ENCODE measurements around the gene INO80B.
A peak's percentile ranks its signal among the peaks of the same experiment; 100 is the strongest.

The INO80B gene

DNA sequence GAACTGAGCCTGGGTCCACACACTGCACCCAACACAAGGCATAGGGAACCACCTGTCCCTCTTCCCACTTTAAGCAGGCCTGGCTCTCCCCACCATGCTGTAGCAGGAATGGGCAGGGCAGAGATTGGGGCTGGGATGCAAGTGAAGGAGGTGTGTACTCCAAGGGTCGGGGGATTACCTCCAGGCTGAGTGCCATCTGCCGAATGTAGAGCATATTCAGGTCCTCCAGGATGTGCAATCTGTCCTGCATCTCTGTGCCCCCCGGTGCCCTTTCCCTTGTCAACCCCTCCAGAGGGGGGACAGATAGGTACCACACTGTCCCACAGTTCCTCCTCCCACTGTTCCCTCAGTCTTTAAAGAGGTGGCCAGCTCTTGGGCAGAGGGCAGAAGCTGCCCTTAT, 15.5 kb upstream of the INO80B start:
- H3K27ac ChIP-seq: peak overlapping the region; percentile 93
- TF ChIP-seq, protein P1, sequence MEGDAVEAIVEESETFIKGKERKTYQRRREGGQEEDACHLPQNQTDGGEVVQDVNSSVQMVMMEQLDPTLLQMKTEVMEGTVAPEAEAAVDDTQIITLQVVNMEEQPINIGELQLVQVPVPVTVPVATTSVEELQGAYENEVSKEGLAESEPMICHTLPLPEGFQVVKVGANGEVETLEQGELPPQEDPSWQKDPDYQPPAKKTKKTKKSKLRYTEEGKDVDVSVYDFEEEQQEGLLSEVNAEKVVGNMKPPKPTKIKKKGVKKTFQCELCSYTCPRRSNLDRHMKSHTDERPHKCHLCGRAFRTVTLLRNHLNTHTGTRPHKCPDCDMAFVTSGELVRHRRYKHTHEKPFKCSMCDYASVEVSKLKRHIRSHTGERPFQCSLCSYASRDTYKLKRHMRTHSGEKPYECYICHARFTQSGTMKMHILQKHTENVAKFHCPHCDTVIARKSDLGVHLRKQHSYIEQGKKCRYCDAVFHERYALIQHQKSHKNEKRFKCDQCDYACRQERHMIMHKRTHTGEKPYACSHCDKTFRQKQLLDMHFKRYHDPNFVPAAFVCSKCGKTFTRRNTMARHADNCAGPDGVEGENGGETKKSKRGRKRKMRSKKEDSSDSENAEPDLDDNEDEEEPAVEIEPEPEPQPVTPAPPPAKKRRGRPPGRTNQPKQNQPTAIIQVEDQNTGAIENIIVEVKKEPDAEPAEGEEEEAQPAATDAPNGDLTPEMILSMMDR (conservative IDR thresholded peaks at IDR 0.05): no peak

DNA sequence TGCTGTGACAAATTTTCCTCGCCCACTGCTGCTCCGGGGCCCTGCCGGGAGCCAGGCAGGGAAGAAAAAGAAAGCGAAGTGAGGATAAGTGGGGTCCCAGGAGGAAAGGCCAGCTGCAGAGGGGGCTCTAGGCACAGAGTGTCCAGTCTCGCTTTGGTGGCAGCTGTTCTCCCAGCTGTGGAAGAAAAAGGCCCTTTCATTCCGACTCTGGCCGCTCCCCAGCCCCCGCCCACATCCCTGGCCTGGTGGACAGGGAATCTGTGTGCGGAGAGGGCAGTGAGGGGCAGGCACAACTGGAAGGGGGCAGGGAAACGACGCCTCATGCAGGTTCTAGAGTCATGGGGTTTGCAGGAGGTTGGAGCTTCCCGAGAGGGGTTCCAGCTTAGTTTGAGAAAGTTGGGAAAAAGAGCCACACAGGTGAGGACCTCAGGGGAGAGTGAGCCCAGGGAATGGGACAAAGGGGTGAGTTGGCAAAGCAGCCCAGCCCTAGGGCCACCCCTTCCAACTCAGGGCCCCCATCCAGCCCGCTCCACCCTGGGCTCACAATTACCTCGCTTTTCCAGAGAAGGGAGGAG, 15.0 kb upstream of the INO80B start:
- H3K27ac ChIP-seq: peak overlapping the region; percentile 93

DNA sequence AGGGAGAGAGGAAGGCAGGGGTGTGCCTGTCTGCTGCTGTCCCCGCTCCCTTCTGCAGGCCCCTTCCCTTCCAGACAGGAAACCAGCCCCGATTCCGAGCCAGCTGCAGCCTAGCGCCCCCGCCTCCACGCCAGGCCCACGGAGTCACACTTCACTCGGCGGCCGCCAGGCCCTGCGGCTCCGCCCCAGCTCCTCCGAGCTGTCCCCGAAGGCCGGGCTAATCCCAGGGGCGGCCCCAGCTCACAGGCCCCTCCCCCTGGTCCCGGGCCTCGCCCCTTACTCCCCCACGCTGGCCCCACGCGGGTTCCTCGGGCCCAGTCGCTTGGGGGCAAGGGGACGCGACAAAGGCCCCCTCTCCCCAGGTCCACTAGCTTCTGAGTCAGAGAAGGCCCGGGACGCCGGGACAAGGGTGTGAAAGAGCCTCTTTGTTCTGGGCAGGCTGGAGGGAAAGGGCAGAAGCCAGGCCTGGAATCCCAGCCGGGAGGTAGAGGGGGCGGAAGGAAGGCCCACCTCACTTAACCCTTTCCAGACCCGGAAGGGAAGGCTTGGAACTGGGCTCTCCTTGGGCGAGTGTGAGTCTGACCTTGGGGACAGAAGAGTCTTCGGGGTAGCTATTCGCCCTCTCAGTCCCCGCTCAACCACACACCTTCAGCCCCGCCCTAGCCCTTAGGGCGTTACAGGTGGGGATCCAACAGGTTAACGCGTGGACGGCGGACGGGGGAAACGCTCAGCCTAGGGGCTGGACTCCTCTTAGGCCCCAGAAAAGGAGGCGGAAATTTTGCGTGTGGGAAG, 14.3 kb upstream of the INO80B start:
- TF ChIP-seq, protein P1 (conservative IDR thresholded peaks at IDR 0.05): peak; percentile 31; the same call in 1 of the 2 replicates
- peak overlapping the region; percentile 93 for H3K27ac ChIP-seq

More for the DNA sequence above, 15.0 kb upstream of the INO80B start:
- TF ChIP-seq, protein P1 (conservative IDR thresholded peaks at IDR 0.05): no peak

DNA sequence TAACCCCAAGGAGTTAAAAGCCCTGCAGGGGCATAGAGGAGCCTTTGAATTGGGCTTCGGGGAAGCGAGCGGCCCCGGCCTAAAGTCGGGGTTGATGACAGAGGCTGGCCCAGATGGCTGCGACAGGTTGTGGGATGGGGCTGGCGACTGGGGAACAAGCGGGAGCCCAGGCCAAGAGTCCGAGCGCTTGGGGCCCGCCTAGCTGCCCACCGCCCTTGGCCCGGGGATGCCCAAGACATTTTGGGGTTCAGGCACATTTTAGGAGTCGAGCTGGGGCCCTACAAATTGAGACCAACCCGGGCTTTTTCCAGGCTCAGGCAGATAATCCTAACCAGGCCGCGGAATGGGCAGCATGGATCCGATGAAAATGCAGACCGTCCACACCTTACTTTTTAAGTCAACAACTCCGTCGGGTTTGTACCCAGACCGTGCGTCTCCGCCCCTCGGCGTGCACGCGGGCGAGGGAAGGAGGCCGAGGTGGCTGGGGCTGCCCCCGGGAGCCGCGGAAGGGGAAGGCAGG, 13.7 kb upstream of the INO80B start:
- H3K27ac ChIP-seq: peak overlapping the region; percentile 93
- TF ChIP-seq, protein P1 (conservative IDR thresholded peaks at IDR 0.05): no peak

DNA sequence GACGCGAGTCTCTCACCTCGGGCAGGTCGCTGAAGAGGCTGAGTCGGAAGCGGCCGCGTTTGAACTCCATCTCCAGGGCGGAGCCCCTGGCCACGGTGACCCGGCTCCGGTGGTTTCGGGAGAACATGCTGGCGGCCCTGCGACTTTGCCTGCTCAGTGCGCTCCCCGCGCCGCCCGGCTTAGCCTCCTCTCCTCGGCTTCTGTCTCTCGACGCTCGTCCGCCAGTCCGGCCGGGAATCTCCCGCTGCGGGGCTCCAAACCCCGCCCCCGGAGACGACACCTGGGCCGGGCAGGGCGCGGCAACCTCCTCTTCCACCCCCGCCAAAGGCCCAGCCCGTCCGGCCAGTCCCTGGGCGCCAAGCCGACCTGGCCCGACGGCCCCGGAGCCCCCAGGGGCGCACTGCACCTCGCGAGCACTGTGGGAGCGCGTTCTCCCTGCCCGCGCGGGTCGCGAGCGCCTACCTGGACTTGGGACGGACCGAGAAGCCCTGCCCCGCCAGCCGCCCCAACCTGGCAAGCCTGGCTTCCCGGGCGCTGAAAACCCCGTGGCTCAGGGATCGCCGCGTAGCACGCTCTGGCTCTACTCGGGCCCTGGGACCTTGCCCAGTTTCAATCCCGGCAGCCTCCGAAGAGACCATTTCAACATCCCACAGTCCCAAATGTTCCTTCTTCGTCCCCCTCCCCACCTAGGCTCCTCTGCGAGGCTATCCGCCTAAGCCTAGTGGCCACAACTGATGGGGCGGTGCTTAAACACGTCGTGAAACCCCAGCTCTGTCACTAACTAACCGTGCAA, 13.0 kb upstream of the INO80B start, which contains the start of gene RTKN:
RTKN (minus strand) TSS at position 248 of the 793 bp plus-strand sequence; CDS start at position 127, 121 bp downstream.
- TF ChIP-seq, protein P1 (conservative IDR thresholded peaks at IDR 0.05): no peak
- H3K27ac ChIP-seq: peak within 1 kb of the TSS; percentile 93

DNA sequence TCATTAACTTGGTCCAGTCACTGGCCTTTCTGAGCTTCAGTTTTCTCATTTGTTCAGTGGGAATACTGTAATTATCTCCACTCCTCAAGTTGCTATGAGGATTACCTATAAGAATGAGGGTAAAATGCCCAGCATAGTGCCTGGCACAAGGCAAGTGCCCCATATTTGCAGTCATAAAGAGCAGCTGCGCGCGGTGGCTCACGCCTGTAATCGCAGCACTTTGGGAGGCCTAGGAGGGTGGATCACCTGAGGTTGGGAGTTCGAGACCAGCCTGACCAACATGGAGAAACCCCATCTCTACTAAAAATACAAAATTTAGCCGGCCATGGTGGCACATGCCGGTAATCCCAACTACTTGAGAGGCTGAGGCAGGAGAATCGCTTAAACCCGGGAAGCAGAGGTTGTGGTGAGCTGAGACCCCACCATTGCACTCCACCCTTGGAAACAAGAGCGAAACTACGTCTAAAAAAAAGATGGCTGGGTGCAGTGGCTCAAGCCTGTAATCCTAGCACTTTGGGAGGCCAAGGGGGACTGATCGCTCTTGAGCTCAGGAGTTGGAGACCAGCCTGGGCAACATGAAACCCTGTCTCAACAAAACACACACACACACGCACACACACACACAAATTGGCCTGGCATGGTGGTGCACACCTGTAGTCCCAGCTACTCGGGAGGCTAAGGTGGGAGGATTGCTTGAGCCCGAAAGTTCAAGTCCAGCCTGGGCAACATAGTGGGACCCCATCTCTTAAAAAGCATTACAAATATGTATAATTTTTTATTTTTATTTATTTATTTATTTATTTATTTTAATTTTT, 12.2 kb upstream of the INO80B start:
- H3K27ac ChIP-seq: peak overlapping the region; percentile 93
